IMR-90 (cell line): Measurements from ENCODE around the gene MMEL1. TPM values are rescaled to one million over a fixed set of nuclear protein-coding genes. Genes with fewer than 3 reads are reported as not detected.

ENCODE experiments used
- ATAC-seq: fragments of 200-7000 bp; cut with Tn5 transposase; 2 replicates; pipeline ENCODE4 v1.9.1; 2020; ENCODE audit warnings: low read depth, mild to moderate bottlenecking, moderate library complexity
- BruUV-seq: library from RNA; stranded (reverse); fragments of 400-500 nt; replicated peaks from 2 replicates; lab custom pipeline; 2021; lab: Mats Ljungman, UMichigan
- CTCF ChIA-PET: fragments of 300-600 bp; formaldehyde crosslinking; extraction: SDS; loops from one replicate; lab custom pipeline; 2021; ENCODE audit warnings: antibody characterized with exemption; lab: Yijun Ruan, JAX
- POLR2A ChIA-PET: fragments of 300-600 bp; sonication (Branson Sonifier 250); formaldehyde crosslinking; loops from one replicate; lab custom pipeline; 2022; ENCODE audit warnings: antibody characterized with exemption; ENCODE audit not compliant: unreplicated experiment; lab: Charles Lee
- DNase-seq: peaks from one replicate; pipeline ENCODE4 v3.0.0; 2013
- H2AFZ ChIP-seq: replicated peaks from 2 replicates; pipeline ENCODE3; 2013; ENCODE audit warnings: low read length, mild to moderate bottlenecking; ENCODE audit not compliant: poor library complexity
- H2AK5ac ChIP-seq: 2 replicates; pipeline ENCODE4 v1.6.1; 2013; ENCODE audit warnings: low read depth, low read length, inconsistent platforms
- H2AK9ac ChIP-seq: replicated peaks from 2 replicates; pipeline ENCODE3; 2013; ENCODE audit warnings: mild to moderate bottlenecking, low read depth, low read length, moderate library complexity; ENCODE audit not compliant: poor library complexity
- H2BK120ac ChIP-seq: 2 replicates; pipeline ENCODE4 v1.6.1; 2013; ENCODE audit warnings: low read depth, low read length, inconsistent platforms
- H2BK15ac ChIP-seq: 3 replicates; pipeline ENCODE4 v1.6.1; 2013; ENCODE audit warnings: low read depth, low read length, inconsistent platforms
- H2BK20ac ChIP-seq: 2 replicates; pipeline ENCODE4 v1.6.1; 2013; ENCODE audit warnings: low read depth, mild to moderate bottlenecking, inconsistent platforms, low read length, moderate library complexity
- H2BK5ac ChIP-seq: 2 replicates; pipeline ENCODE4 v1.6.1; 2013; ENCODE audit warnings: mild to moderate bottlenecking, low read depth, low read length, inconsistent platforms; ENCODE audit not compliant: poor library complexity, severe bottlenecking
- H3K14ac ChIP-seq: replicated peaks from 2 replicates; pipeline ENCODE4 v1.6.1; 2013; ENCODE audit warnings: low read depth, low read length, inconsistent platforms
- H3K18ac ChIP-seq: 2 replicates; pipeline ENCODE4 v1.6.1; 2013; ENCODE audit warnings: low read depth, low read length, control low read depth
- H3K23ac ChIP-seq: 2 replicates; pipeline ENCODE4 v1.6.1; 2013; ENCODE audit warnings: low read depth, low read length, inconsistent platforms
- H3K27ac ChIP-seq: 2 replicates; pipeline ENCODE4 v1.5.1; 2013; ENCODE audit warnings: mild to moderate bottlenecking, control low read depth, low read length; ENCODE audit not compliant: insufficient read depth
- H3K27me3 ChIP-seq: 2 replicates; pipeline ENCODE4 v1.6.1; 2013; ENCODE audit warnings: low read length; ENCODE audit not compliant: control insufficient read depth, insufficient read depth
- H3K36me3 ChIP-seq: 2 replicates; pipeline ENCODE4 v1.6.1; 2013; ENCODE audit warnings: low read length, mixed read lengths; ENCODE audit not compliant: control insufficient read depth, insufficient read depth
- H3K4ac ChIP-seq: 2 replicates; pipeline ENCODE4 v1.6.1; 2013; ENCODE audit warnings: low read depth, low read length, inconsistent platforms
- H3K4me1 ChIP-seq: 2 replicates; pipeline ENCODE4 v1.6.1; 2013; ENCODE audit warnings: low read length, mixed read lengths; ENCODE audit not compliant: control insufficient read depth, insufficient read depth
- H3K4me2 ChIP-seq: 2 replicates; pipeline ENCODE4 v1.6.1; 2013; ENCODE audit warnings: low read depth, mild to moderate bottlenecking, control low read depth, low read length, moderate library complexity
- H3K4me3 ChIP-seq: 2 replicates; pipeline ENCODE4 v1.5.1; 2013; ENCODE audit warnings: low read depth, mild to moderate bottlenecking, control low read depth, low read length, moderate library complexity; ENCODE audit not compliant: insufficient read depth
- H3K56ac ChIP-seq: 2 replicates; pipeline ENCODE4 v1.6.1; 2013; ENCODE audit warnings: low read length, inconsistent platforms; ENCODE audit not compliant: insufficient read depth; ENCODE audit errors: extremely low read depth
- H3K79me1 ChIP-seq, 2 experiments: 2 replicates each; pipeline ENCODE4 v1.6.1; 2013; ENCODE audit warnings: low read length in 2 of 2, inconsistent platforms in 1 of 2, low read depth in 1 of 2
- H3K9ac ChIP-seq: 2 replicates; pipeline ENCODE4 v1.6.1; 2013; ENCODE audit warnings: low read depth, low read length, control low read depth
- H3K9me1 ChIP-seq: 2 replicates; pipeline ENCODE4 v1.6.1; 2013; ENCODE audit warnings: low read length, inconsistent platforms; ENCODE audit not compliant: insufficient read depth
- H3K9me3 ChIP-seq: 2 replicates; pipeline ENCODE4 v1.6.1; 2013; ENCODE audit warnings: low read length; ENCODE audit not compliant: control insufficient read depth, insufficient read depth
- H4K20me1 ChIP-seq: 2 replicates; pipeline ENCODE4 v1.6.1; 2013; ENCODE audit warnings: low read length, inconsistent platforms; ENCODE audit not compliant: insufficient read depth
- H4K5ac ChIP-seq: 2 replicates; pipeline ENCODE4 v1.6.1; 2013; ENCODE audit warnings: mild to moderate bottlenecking, low read depth, low read length, control low read depth
- H4K8ac ChIP-seq, 2 experiments: 2 replicates each; pipeline ENCODE4 v1.6.1; 2013; ENCODE audit warnings: low read depth in 2 of 2, low read length in 2 of 2, control low read depth in 1 of 2, inconsistent platforms in 1 of 2
- H4K91ac ChIP-seq: 2 replicates; pipeline ENCODE4 v1.6.1; 2013; ENCODE audit warnings: low read depth, low read length, inconsistent platforms; ENCODE audit not compliant: insufficient read depth
- MXI1 ChIP-seq: IDR thresholded peaks from 2 replicates; pipeline ENCODE4 v1.6.1; 2012; ENCODE audit warnings: low read depth, mild to moderate bottlenecking, low read length, moderate library complexity, borderline replicate concordance
- USF2 ChIP-seq: fragments of 150-350 bp; IDR thresholded peaks from 2 replicates; pipeline ENCODE4 v1.6.1; 2017; ENCODE audit warnings: mild to moderate bottlenecking, antibody characterized with exemption, low read length, low read depth
- WGBS, 2 experiments: methylation state at CpG; one replicate each; pipeline versions ENCODE4 v1.1.5 to v1.1.7; 2013; ENCODE audit warnings: missing lambda C conversion rate in 2 of 2; ENCODE audit not compliant: insufficient read length in 1 of 2; ENCODE audit errors: extremely low coverage in 2 of 2; 5-methylcytosine and 5-hydroxymethylcytosine counted together
- dilution Hi-C: fragments of 300-500 bp; cut with HindIII; formaldehyde crosslinking; loops from one replicate; pipeline ENCODE4 v1.14.3; 2018; ENCODE audit warnings: low sequenced_read_pairs; ENCODE audit not compliant: unreplicated experiment
- in situ Hi-C: fragments of 300-500 bp; cut with MboI; formaldehyde crosslinking; loops from 3 replicates; pipeline ENCODE4 v1.14.3; 2019; ENCODE audit warnings: low sequenced_read_pairs, inconsistent platforms, mixed read lengths
- intact Hi-C: fragments of 100-400 bp; cut with micrococcal nuclease; formaldehyde crosslinking; loops from 2 replicates; pipeline ENCODE4 v1.10.0; 2022
- polyA plus RNA-seq, 3 experiments: library from polyadenylated mRNA; depleted of rRNA; stranded (reverse); fragments of >200 nt; gene quantifications; 2 replicates each; pipeline ENCODE4 v1.2.3, GENCODE V29; 2012; ENCODE audit warnings: low replicate concordance in 1 of 3
- total RNA-seq: library from RNA; depleted of rRNA; stranded (reverse); fragments of >200 nt; gene quantifications from 2 replicates; pipeline ENCODE4 v1.2.3, GENCODE V29; 2012

Gene MMEL1
- total and polyA plus RNA-seq, 2 of the 4 experiments (the other 2 are of a cell fraction) = under 0.01 to 0.12 TPM

DNA sequence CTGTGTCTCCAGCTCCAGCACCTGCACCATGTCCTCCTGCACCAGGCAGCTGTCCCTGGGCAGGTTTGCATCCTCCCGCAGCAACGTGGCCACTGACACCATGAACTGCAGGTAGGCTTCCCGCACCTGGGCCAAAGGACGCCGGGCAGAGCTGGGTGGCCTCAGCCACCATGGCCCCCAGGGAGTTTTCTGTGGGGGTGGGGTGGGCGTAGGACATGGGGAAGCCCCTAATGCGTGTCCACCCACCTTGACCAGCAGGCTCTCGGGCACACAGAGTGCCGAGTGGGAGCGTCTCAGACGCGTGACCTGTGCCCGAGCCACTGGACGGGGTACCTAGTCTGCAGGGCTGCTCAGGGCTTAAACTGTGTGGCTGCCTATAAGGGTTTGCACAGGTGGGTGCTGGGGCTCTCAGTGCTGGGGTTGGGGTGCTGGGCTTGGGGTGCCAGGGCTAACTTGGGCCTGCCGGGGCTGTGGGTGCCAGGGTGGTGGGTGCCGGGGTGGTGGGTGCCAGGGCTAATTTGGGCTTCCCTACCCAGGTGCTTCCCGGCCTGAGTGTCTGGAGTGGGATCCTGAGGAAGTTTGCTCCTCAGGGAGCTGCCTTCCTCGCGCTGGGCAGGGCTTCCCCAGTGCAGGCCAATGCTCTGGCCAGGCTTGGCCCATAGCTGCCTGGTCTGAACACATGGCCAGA, 28.5 kb downstream of the MMEL1 start:
- H3K27me3 ChIP-seq = no peaks in the 10 kb centered on the region; the same call in 1 of the 2 replicates
- no peaks in the 10 kb centered on the region for H3K9me1 ChIP-seq
- 82% methylated on average over 9 of the region's 19 CpGs; no CpG with 5 or more reads in 1 of the 2 experiments for WGBS, 2 experiments
- H2AFZ ChIP-seq = no peak overlapping the region
- H3K27ac ChIP-seq = no peak overlapping the region
- no peak overlapping the region for H3K14ac ChIP-seq
- H2AK9ac ChIP-seq = no peak overlapping the region
- CTCF ChIA-PET = no interaction called here
- H3K4ac ChIP-seq = no peak overlapping the region
- in situ Hi-C loops (no loop called here), dilution Hi-C loops (no loop called here), intact Hi-C loops (no loop called here)
- H3K36me3 ChIP-seq = no peaks in the 10 kb centered on the region
- no peak overlapping the region for H3K4me3 ChIP-seq
- ATAC-seq (no peak), DNase-seq (no peak)
- no peak overlapping the region for H4K91ac ChIP-seq
- POLR2A ChIA-PET = no interaction called here
- H2AK5ac ChIP-seq = no peak overlapping the region
- H2BK20ac ChIP-seq = no peak overlapping the region
- no peak overlapping the region for H4K5ac ChIP-seq
- no peak overlapping the region for H3K23ac ChIP-seq
- TF ChIP-seq USF2 = no peak
- TF ChIP-seq MXI1 = no peak
- H4K20me1 ChIP-seq = no peaks in the 10 kb centered on the region
- BruUV-seq = no TSS peak
- no peak overlapping the region for H2BK15ac ChIP-seq
- no peak overlapping the region for H2BK120ac ChIP-seq
- no peaks in the 10 kb centered on the region for H3K79me1 ChIP-seq
- H3K9ac ChIP-seq = no peak overlapping the region
- H3K9me3 ChIP-seq = no peaks in the 10 kb centered on the region
- H4K8ac ChIP-seq = no peak overlapping the region
- no peak overlapping the region for H3K18ac ChIP-seq
- no peak overlapping the region for H3K56ac ChIP-seq
- no peak overlapping the region for H2BK5ac ChIP-seq
- no peaks in the 10 kb centered on the region for H3K4me1 ChIP-seq
- H3K4me2 ChIP-seq = no peak overlapping the region
